GM20431 (cell line): ENCODE data around the gene EGLN1.
"Not testable (repeated sequence)": the region's sequence is repeated elsewhere in the genome, so short reads cannot be mapped to it uniquely, and the experiment has no call there.

Experiments
- in situ Hi-C: fragments of 300-500 bp; cut with MseI, MboI; formaldehyde crosslinking; loops from one replicate; pipeline ENCODE4 v1.15.0; 2020; ENCODE audit warnings: low sequenced_read_pairs; ENCODE audit not compliant: unreplicated experiment

Gene EGLN1

GRCh38 chr1:231372501-231372900, 49.6 kb downstream of the EGLN1 start:
- in situ Hi-C loops = no loop called here

GRCh38 chr1:231369282-231369681, 52.8 kb downstream of the EGLN1 start:
- in situ Hi-C loops = no loop called here

- in situ Hi-C loops = no loop called here
These were observed 57.9 kb downstream of the EGLN1 start for GRCh38 chr1:231364192-231364591.

- in situ Hi-C loops = no loop called here
These were observed 58.5 kb downstream of the EGLN1 start for GRCh38 chr1:231363624-231364023.

- in situ Hi-C loops = no loop called here
These were observed 59.8 kb downstream of the EGLN1 start for GRCh38 chr1:231362325-231362724.

GRCh38 chr1:231359113-231359512, 63.0 kb downstream of the EGLN1 start:
- in situ Hi-C loops = loop anchor here (10.0 kb wide), 1 partner anchor 226 kb away; no protein-coding TSS in a partner anchor

GRCh38 chr1:231357831-231358354, 64.2 kb downstream of the EGLN1 start:
- in situ Hi-C loops = loop anchor here (10.0 kb wide), 1 partner anchor 227 kb away; no protein-coding TSS in a partner anchor

- in situ Hi-C loops = loop anchor here (10.0 kb wide), 1 partner anchor 228 kb away; no protein-coding TSS in a partner anchor
These were observed 64.8 kb downstream of the EGLN1 start for GRCh38 chr1:231357187-231357772.

GRCh38 chr1:231355171-231355570, 66.9 kb downstream of the EGLN1 start:
- in situ Hi-C loops = loop anchor here (10.0 kb wide), 1 partner anchor 230 kb away; no protein-coding TSS in a partner anchor

GRCh38 chr1:231354330-231355020, 67.6 kb downstream of the EGLN1 start:
- in situ Hi-C loops = loop anchor here (10.0 kb wide), 1 partner anchor 230 kb away; no protein-coding TSS in a partner anchor

- in situ Hi-C loops = loop anchor here (10.0 kb wide), 1 partner anchor 232 kb away; no protein-coding TSS in a partner anchor
These were observed 69.0 kb downstream of the EGLN1 start for GRCh38 chr1:231353086-231353485.

GRCh38 chr1:231351816-231352215, 70.3 kb downstream of the EGLN1 start:
- in situ Hi-C loops = loop anchor here (10.0 kb wide), 1 partner anchor 233 kb away; no protein-coding TSS in a partner anchor

GRCh38 chr1:231348856-231349255, 73.2 kb downstream of the EGLN1 start:
- in situ Hi-C loops = not testable (repeated sequence)

GRCh38 chr1:231348442-231348841, 73.6 kb downstream of the EGLN1 start:
- in situ Hi-C loops = no loop called here

- in situ Hi-C loops = no loop called here
These were observed 74.1 kb downstream of the EGLN1 start for GRCh38 chr1:231347961-231348360.

GRCh38 chr1:231340328-231341013, 81.6 kb downstream of the EGLN1 start:
- in situ Hi-C loops = no loop called here

GRCh38 chr1:231338270-231339128, 83.6 kb downstream of the EGLN1 start, which contains the start of gene SPRTN:
Gene SPRTN (plus strand): TSS chr1:231338293. CDS start chr1:231338384, 91 bp downstream.
- in situ Hi-C loops = no loop called here

- in situ Hi-C loops = no loop called here
These were observed 84.4 kb downstream of the EGLN1 start, which contains the start of gene EXOC8 for GRCh38 chr1:231337472-231338269. Gene EXOC8 (minus strand): TSS chr1:231337852. CDS start chr1:231337745, 107 bp downstream.

- in situ Hi-C loops = no loop called here
These were observed 85.0 kb downstream of the EGLN1 start for GRCh38 chr1:231337043-231337471.
